ENCODE results near the gene FADD. TPM values are rescaled to one million over a fixed set of nuclear protein-coding genes. Genes with fewer than 3 reads are reported as not detected.

FADD gene
- total RNA-seq, 4 donors from 2014 or later: 17.9 to 24.5 (median 21.0) TPM

- TF ChIP-seq POLR2A (IDR thresholded peaks at IDR 0.05): no peak
- no peak for TF ChIP-seq CTCF (IDR thresholded peaks at IDR 0.05)
- intact Hi-C loops (cut with DNase I; ENCODE audit: low total_unique reads): no loop called here
- H3K4me3 ChIP-seq (ENCODE audit: low read depth, poor library complexity, severe bottlenecking): no peak overlapping the region
- no peak for DNase-seq (ENCODE audit: low spot score in 2 of 2)
- 70 to 72% methylated on average over 16 of the region's 16 CpGs for WGBS, 2 donors
Measured at GRCh38 chr11:70240337-70240736, 37.2 kb downstream of the FADD start.

DNA sequence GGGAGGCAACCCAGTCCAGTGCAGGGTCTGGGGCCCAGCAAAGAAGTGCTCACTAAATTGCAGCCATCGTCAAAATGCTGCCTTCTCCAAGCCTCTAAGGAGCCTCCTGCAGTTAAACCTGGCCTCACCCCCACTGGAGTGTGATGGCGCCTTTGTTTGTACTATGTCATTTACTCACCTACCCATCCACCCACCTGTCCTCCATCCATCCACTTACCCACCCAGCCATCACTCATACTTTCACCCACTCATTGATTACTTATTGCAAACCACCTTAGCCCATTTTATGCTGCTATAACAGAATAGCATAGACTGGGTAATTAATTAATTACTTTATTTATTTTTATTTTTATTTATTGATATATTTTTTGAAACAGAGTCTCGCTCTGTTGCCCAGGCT lies 38.6 kb downstream of the FADD start:
- intact Hi-C loops (cut with DNase I; ENCODE audit: low total_unique reads): no loop called here
- TF ChIP-seq POLR2A (IDR thresholded peaks at IDR 0.05) (no peak), CTCF (IDR thresholded peaks at IDR 0.05) (no peak)
- WGBS, 2 donors: 83 to 95% methylated on average over 3 of the region's 3 CpGs
- H3K4me3 ChIP-seq (ENCODE audit: low read depth, poor library complexity, severe bottlenecking): no peak overlapping the region
- DNase-seq (ENCODE audit: low spot score in 2 of 2): no peak

- no peak overlapping the region for H3K4me3 ChIP-seq (ENCODE audit: low read depth, poor library complexity, severe bottlenecking)
- 80 to 90% methylated on average over 4 of the region's 4 CpGs for WGBS, 2 donors
- DNase-seq (ENCODE audit: low spot score in 2 of 2): no peak
- TF ChIP-seq CTCF (IDR thresholded peaks at IDR 0.05) (no peak), POLR2A (IDR thresholded peaks at IDR 0.05) (no peak)
- intact Hi-C loops (cut with DNase I; ENCODE audit: low total_unique reads): no loop called here
Measured at GRCh38 chr11:70242885-70243284, 39.8 kb downstream of the FADD start.

DNA sequence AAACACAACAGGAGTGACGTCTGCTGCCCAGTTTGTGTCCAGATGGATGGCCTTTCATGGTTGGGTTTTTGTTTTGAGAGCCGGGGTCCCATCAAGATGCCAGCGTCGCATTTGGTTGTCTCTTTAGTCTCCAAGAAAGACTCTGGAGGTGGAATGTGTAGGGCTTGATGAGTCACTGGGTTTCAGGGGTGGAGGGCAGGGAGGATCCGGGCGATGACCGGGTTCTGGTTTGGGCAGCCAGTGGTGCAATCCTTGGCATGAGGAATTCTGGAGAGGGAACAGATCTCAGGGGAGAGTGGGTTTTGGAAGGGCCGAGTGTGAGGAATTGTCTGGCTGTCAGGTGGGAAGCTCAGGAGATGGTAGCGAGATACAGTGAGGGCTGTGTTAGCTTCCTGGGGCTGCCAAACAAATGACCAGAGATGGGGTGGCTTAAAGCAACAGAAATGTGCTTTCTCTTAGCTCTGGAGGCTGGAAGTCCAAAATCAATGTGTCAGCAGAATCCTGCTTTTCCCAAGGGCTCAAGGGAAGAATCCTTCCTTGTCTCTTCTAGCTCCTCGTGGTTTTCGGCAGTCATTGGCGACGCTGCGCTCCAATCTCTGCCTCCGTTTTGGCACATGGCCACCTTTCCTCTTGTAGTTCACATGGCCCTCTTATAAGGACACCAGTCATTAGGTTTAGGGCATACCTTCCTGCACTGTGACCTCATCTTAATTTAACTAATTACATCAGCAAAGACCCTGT lies 41.0 kb downstream of the FADD start:
- no peak overlapping the region for H3K4me3 ChIP-seq (ENCODE audit: low read depth, poor library complexity, severe bottlenecking)
- TF ChIP-seq CTCF (IDR thresholded peaks at IDR 0.05): no peak
- no peak for TF ChIP-seq POLR2A (IDR thresholded peaks at IDR 0.05)
- no peak for DNase-seq (ENCODE audit: low spot score in 2 of 2)
- intact Hi-C loops (cut with DNase I; ENCODE audit: low total_unique reads): no loop called here
- WGBS, 2 donors: 82% methylated on average over 15 of the region's 15 CpGs

DNA sequence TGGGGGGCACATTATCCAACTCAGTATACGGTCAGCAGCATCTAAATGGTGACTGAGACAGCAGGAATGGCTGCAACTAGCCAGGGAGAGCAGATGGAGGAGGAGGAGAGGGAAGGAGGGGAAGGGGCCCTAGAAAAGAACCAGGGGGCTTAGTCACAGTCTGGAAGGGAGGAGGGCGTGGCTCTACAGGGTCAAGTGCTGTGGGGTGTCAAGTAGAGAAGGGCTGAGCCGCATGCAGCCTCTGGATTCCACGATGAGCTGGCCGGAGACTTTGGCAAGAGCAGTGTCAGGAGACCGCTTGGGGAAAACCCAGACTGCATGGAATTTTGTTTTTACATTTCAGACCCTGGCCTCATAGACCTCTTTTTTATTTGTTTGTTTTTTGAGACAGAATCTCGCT lies 41.6 kb downstream of the FADD start:
- DNase-seq (ENCODE audit: low spot score in 2 of 2): no peak
- TF ChIP-seq CTCF (IDR thresholded peaks at IDR 0.05) (no peak), POLR2A (IDR thresholded peaks at IDR 0.05) (no peak)
- WGBS, 2 donors: 62 to 82% methylated on average over 7 of the region's 7 CpGs
- H3K4me3 ChIP-seq (ENCODE audit: low read depth, poor library complexity, severe bottlenecking): no peak overlapping the region
- intact Hi-C loops (cut with DNase I; ENCODE audit: low total_unique reads): no loop called here

GRCh38 chr11:70246196-70246595 lies 43.1 kb downstream of the FADD start:
- no peak overlapping the region for H3K4me3 ChIP-seq (ENCODE audit: low read depth, poor library complexity, severe bottlenecking)
- 70 to 84% methylated on average over 8 of the region's 8 CpGs for WGBS, 2 donors
- TF ChIP-seq CTCF (IDR thresholded peaks at IDR 0.05) (no peak), POLR2A (IDR thresholded peaks at IDR 0.05) (no peak)
- DNase-seq (ENCODE audit: low spot score in 2 of 2): no peak
- intact Hi-C loops (cut with DNase I; ENCODE audit: low total_unique reads): no loop called here

Measured in lower leg skin (tissue), 4 donors.